Effector memory CD4-positive, alpha-beta T cell (primary cell): ENCODE results near the gene PROM2.

Experiments used
- DNase-seq, 3 donors: peaks; one replicate each; pipeline ENCODE4 v3.0.0-alpha.2; 2020
- H3K27ac ChIP-seq: 2 replicates; pipeline ENCODE4 v1.7.0; 2013; ENCODE audit warnings: mild to moderate bottlenecking, low read length, moderate library complexity; ENCODE audit not compliant: insufficient read depth, poor library complexity, severe bottlenecking
- H3K27me3 ChIP-seq: replicated peaks from 2 replicates; pipeline ENCODE4 v1.7.0; 2013; ENCODE audit warnings: mild to moderate bottlenecking, low read length; ENCODE audit not compliant: insufficient read depth, control insufficient read depth, poor library complexity, severe bottlenecking
- H3K36me3 ChIP-seq: 2 replicates; pipeline ENCODE4 v1.7.0; 2013; ENCODE audit warnings: mild to moderate bottlenecking, low read length, moderate library complexity; ENCODE audit not compliant: control insufficient read depth, insufficient read depth
- H3K4me1 ChIP-seq: 2 replicates; pipeline ENCODE4 v1.7.0; 2013; ENCODE audit warnings: low read length, mild to moderate bottlenecking; ENCODE audit not compliant: control insufficient read depth, insufficient read depth, poor library complexity, severe bottlenecking
- H3K4me3 ChIP-seq: 2 replicates; pipeline ENCODE4 v1.7.0; 2013; ENCODE audit warnings: low read length, low read depth, mild to moderate bottlenecking; ENCODE audit not compliant: insufficient read depth, poor library complexity, severe bottlenecking
- H3K9me3 ChIP-seq: 2 replicates; pipeline ENCODE4 v1.7.0; 2013; ENCODE audit warnings: mild to moderate bottlenecking, low read length, moderate library complexity; ENCODE audit not compliant: control insufficient read depth

Gene PROM2

GRCh38 chr2:95276244-95276887 lies 2.1 kb downstream of the PROM2 start:
- no peak overlapping the region for H3K27ac ChIP-seq
- H3K4me1 ChIP-seq, result no peaks in the 10 kb centered on the region
- H3K9me3 ChIP-seq, result no peaks in the 10 kb centered on the region
- H3K27me3 ChIP-seq, result no peaks in the 10 kb centered on the region
- DNase-seq, result no peak
- no peak overlapping the region for H3K4me3 ChIP-seq
- no peaks in the 10 kb centered on the region for H3K36me3 ChIP-seq

- Histone ChIP-seq H3K9me3 (no peaks in the 10 kb centered on the region), H3K36me3 (no peaks in the 10 kb centered on the region), H3K4me1 (no peaks in the 10 kb centered on the region), H3K27me3 (no peaks in the 10 kb centered on the region), H3K27ac (no peak overlapping the region), H3K4me3 (no peak overlapping the region)
- no peak for DNase-seq
Measured at GRCh38 chr2:95276888-95277245, 2.6 kb downstream of the PROM2 start.

- H3K36me3 ChIP-seq, result no peaks in the 10 kb centered on the region
- no peak overlapping the region for H3K27ac ChIP-seq
- DNase-seq, result no peak
- no peaks in the 10 kb centered on the region for H3K4me1 ChIP-seq
- no peaks in the 10 kb centered on the region for H3K9me3 ChIP-seq
- no peaks in the 10 kb centered on the region for H3K27me3 ChIP-seq
- no peak overlapping the region for H3K4me3 ChIP-seq
Measured at GRCh38 chr2:95277246-95277906, 3.1 kb downstream of the PROM2 start.

GRCh38 chr2:95278051-95278471 lies 3.8 kb downstream of the PROM2 start:
- Histone ChIP-seq H3K4me1 (no peaks in the 10 kb centered on the region), H3K27me3 (no peaks in the 10 kb centered on the region), H3K36me3 (no peaks in the 10 kb centered on the region), H3K27ac (no peak overlapping the region), H3K9me3 (no peaks in the 10 kb centered on the region), H3K4me3 (no peak overlapping the region)
- DNase-seq, result no peak

- H3K4me1 ChIP-seq, result no peaks in the 10 kb centered on the region
- no peak overlapping the region for H3K27ac ChIP-seq
- H3K4me3 ChIP-seq, result no peak overlapping the region
- no peaks in the 10 kb centered on the region for H3K9me3 ChIP-seq
- no peak for DNase-seq
- H3K27me3 ChIP-seq, result no peaks in the 10 kb centered on the region
- no peaks in the 10 kb centered on the region for H3K36me3 ChIP-seq
Measured at GRCh38 chr2:95278637-95279225, 4.5 kb downstream of the PROM2 start.

GRCh38 chr2:95279435-95280035 lies 5.3 kb downstream of the PROM2 start:
- Histone ChIP-seq H3K27ac (no peak overlapping the region), H3K9me3 (no peaks in the 10 kb centered on the region), H3K36me3 (no peaks in the 10 kb centered on the region), H3K27me3 (no peaks in the 10 kb centered on the region), H3K4me3 (no peak overlapping the region), H3K4me1 (no peaks in the 10 kb centered on the region)
- DNase-seq, result no peak

GRCh38 chr2:95281071-95281470 lies 6.8 kb downstream of the PROM2 start:
- Histone ChIP-seq H3K27ac (no peak overlapping the region), H3K9me3 (no peaks in the 10 kb centered on the region), H3K4me1 (no peaks in the 10 kb centered on the region), H3K4me3 (no peak overlapping the region), H3K27me3 (no peaks in the 10 kb centered on the region), H3K36me3 (no peaks in the 10 kb centered on the region)
- no peak for DNase-seq

- H3K27ac ChIP-seq, result no peak overlapping the region
- H3K9me3 ChIP-seq, result no peaks in the 10 kb centered on the region
- no peak for DNase-seq
- no peaks in the 10 kb centered on the region for H3K36me3 ChIP-seq
- H3K4me1 ChIP-seq, result no peaks in the 10 kb centered on the region
- no peak overlapping the region for H3K4me3 ChIP-seq
- H3K27me3 ChIP-seq, result no peaks in the 10 kb centered on the region
Measured at GRCh38 chr2:95281786-95282185, 7.5 kb downstream of the PROM2 start.

- no peak overlapping the region for H3K4me3 ChIP-seq
- no peaks in the 10 kb centered on the region for H3K36me3 ChIP-seq
- no peaks in the 10 kb centered on the region for H3K4me1 ChIP-seq
- H3K27me3 ChIP-seq, result no peaks in the 10 kb centered on the region
- DNase-seq, result no peak
- no peak overlapping the region for H3K27ac ChIP-seq
- no peaks in the 10 kb centered on the region for H3K9me3 ChIP-seq
Measured at GRCh38 chr2:95282458-95282857, 8.2 kb downstream of the PROM2 start.

GRCh38 chr2:95283562-95283961 lies 9.3 kb downstream of the PROM2 start:
- DNase-seq, result no peak
- Histone ChIP-seq H3K36me3 (no peaks in the 10 kb centered on the region), H3K27me3 (no peaks in the 10 kb centered on the region), H3K4me3 (no peak overlapping the region), H3K4me1 (no peaks in the 10 kb centered on the region), H3K9me3 (no peaks in the 10 kb centered on the region), H3K27ac (no peak overlapping the region)
